ENCODE results near the gene ANKRD28.

DNA sequence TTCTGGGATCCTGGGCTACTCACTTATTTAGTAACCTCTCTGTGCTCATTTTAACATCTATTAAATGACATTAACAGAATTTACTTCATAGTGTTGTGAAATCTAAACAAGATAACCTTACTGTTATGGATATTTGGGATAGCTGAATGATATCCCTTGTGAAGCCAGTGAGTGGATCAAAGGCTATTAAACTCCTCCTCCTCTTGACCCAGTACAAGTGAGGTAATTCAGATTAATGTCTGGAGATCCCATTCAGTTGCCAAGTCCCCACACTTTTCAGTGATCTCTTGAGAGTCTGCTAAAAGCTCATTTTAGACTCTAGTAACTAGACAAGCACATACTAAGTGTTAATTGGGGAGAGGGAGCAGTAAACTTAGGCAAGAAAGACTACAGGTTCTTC is 2.5 kb upstream of the ANKRD28 start:
- TF ChIP-seq, protein P1, sequence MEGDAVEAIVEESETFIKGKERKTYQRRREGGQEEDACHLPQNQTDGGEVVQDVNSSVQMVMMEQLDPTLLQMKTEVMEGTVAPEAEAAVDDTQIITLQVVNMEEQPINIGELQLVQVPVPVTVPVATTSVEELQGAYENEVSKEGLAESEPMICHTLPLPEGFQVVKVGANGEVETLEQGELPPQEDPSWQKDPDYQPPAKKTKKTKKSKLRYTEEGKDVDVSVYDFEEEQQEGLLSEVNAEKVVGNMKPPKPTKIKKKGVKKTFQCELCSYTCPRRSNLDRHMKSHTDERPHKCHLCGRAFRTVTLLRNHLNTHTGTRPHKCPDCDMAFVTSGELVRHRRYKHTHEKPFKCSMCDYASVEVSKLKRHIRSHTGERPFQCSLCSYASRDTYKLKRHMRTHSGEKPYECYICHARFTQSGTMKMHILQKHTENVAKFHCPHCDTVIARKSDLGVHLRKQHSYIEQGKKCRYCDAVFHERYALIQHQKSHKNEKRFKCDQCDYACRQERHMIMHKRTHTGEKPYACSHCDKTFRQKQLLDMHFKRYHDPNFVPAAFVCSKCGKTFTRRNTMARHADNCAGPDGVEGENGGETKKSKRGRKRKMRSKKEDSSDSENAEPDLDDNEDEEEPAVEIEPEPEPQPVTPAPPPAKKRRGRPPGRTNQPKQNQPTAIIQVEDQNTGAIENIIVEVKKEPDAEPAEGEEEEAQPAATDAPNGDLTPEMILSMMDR (IDR thresholded peaks at IDR 0.05): no peak
- TF ChIP-seq POLR2AphosphoS5 (IDR thresholded peaks at IDR 0.05): no peak

Measured in sigmoid colon (tissue), 4 donors.